ENCODE data around the gene KCNE4. TPM values are rescaled to one million over a fixed set of nuclear protein-coding genes. Genes with fewer than 3 reads are reported as not detected.

Gene KCNE4
- total RNA-seq (not detected), total RNA-seq (0 to 0.17 (median 0) reads per million in 172 experiments)
- polyA plus RNA-seq (2013, experiment 1 of 2): not detected
- 0.16 TPM for polyA plus RNA-seq (2013, experiment 2 of 2)

- H3K36me3 ChIP-seq (ENCODE audit: insufficient read depth, low read length): no peaks in the 10 kb centered on the region
- H3K27ac ChIP-seq (ENCODE audit: low read depth in 1 of 2, low read length in 2 of 2): no peak within 1 kb of the TSS
- TF ChIP-seq CTCF (IDR thresholded peaks at IDR 0.05): no peak
- H3K27me3 ChIP-seq (ENCODE audit: control insufficient read depth in 1 of 2, insufficient read depth in 2 of 2, low read length in 2 of 2): peaks cover 0 to 3% of the 10 kb centered on the region in 2 experiments
- ATAC-seq (ENCODE audit: poor library complexity): no peak
- ChIA-PET CTCF (no interaction called here), POLR2A (no interaction called here)
- no peaks in the 10 kb centered on the region for H3K4me1 Mint-ChIP-seq (ENCODE audit: low read depth)
- H3K9me3 Mint-ChIP-seq: no peaks in the 10 kb centered on the region
- H3K4me3 Mint-ChIP-seq: no peak within 1 kb of the TSS
- no peaks in the 10 kb centered on the region for H3K36me3 Mint-ChIP-seq (ENCODE audit: low read depth)
- H3K4me1 ChIP-seq (ENCODE audit: insufficient read depth, low read length): no peaks in the 10 kb centered on the region
- no peak for DNase-seq
- no peak within 1 kb of the TSS for H3K27ac Mint-ChIP-seq
- no peak within 1 kb of the TSS for H3K4me3 ChIP-seq (ENCODE audit: low read length)
- H3K9me3 ChIP-seq (ENCODE audit: control insufficient read depth in 1 of 2, insufficient read depth in 1 of 2, low read length in 2 of 2): peaks cover 0 to 6% of the 10 kb centered on the region in 2 experiments
- peaks cover 21% of the 10 kb centered on the region for H3K27me3 Mint-ChIP-seq
- intact Hi-C loops (cut with DNase I, micrococcal nuclease): no loop called here
Measured at GRCh38 chr2:223051693-223052289, at the start of gene KCNE4. TSS of gene KCNE4 (plus strand) at chr2:223052190. CDS start at chr2:223052831, 641 bp downstream.

- POLR2A ChIA-PET: no interaction called here
Measured at GRCh38 chr2:223003191-223003590, 48.8 kb upstream of the KCNE4 start.

GRCh38 chr2:223005496-223005895 lies 46.5 kb upstream of the KCNE4 start:
- peaks cover 0 to 5% of the 10 kb centered on the region in 2 experiments for H3K27me3 ChIP-seq (ENCODE audit: control insufficient read depth in 1 of 2, insufficient read depth in 2 of 2, low read length in 2 of 2)
- CTCF ChIA-PET: no interaction called here
- TF ChIP-seq CTCF (IDR thresholded peaks at IDR 0.05): no peak
- no peaks in the 10 kb centered on the region for H3K9me3 ChIP-seq (ENCODE audit: control insufficient read depth in 1 of 2, insufficient read depth in 1 of 2, low read length in 2 of 2)
- POLR2A ChIA-PET: no interaction called here
- intact Hi-C loops (cut with DNase I, micrococcal nuclease): no loop called here
- Mint-ChIP-seq H3K4me1 (ENCODE audit: low read depth) (no peaks in the 10 kb centered on the region), H3K9me3 (no peaks in the 10 kb centered on the region), H3K27me3 (peaks cover 30% of the 10 kb centered on the region), H3K4me3 (no peak overlapping the region), H3K27ac (no peak overlapping the region), H3K36me3 (ENCODE audit: low read depth) (no peaks in the 10 kb centered on the region)
- ATAC-seq (ENCODE audit: poor library complexity) (no peak), DNase-seq (no peak)
- H3K27ac ChIP-seq (ENCODE audit: low read depth in 1 of 2, low read length in 2 of 2): no peak overlapping the region
- H3K4me1 ChIP-seq (ENCODE audit: insufficient read depth, low read length): no peaks in the 10 kb centered on the region
- H3K36me3 ChIP-seq (ENCODE audit: insufficient read depth, low read length): no peaks in the 10 kb centered on the region
- H3K4me3 ChIP-seq (ENCODE audit: low read length): no peak overlapping the region

More at GRCh38 chr2:223003191-223003590, 48.8 kb upstream of the KCNE4 start:
- Mint-ChIP-seq H3K9me3 (no peaks in the 10 kb centered on the region), H3K27me3 (peaks cover 34% of the 10 kb centered on the region), H3K36me3 (ENCODE audit: low read depth) (no peaks in the 10 kb centered on the region), H3K4me3 (no peak overlapping the region), H3K27ac (no peak overlapping the region), H3K4me1 (ENCODE audit: low read depth) (no peaks in the 10 kb centered on the region)
- H3K4me3 ChIP-seq (ENCODE audit: low read length): no peak overlapping the region
- DNase-seq (no peak), ATAC-seq (ENCODE audit: poor library complexity) (no peak)
- peaks cover 5 to 7% of the 10 kb centered on the region in 2 experiments for H3K27me3 ChIP-seq (ENCODE audit: control insufficient read depth in 1 of 2, insufficient read depth in 2 of 2, low read length in 2 of 2)
- no peaks in the 10 kb centered on the region for H3K4me1 ChIP-seq (ENCODE audit: insufficient read depth, low read length)
- intact Hi-C loops (cut with DNase I, micrococcal nuclease): no loop called here
- CTCF ChIA-PET: no interaction called here
- no peak for TF ChIP-seq CTCF (IDR thresholded peaks at IDR 0.05)
- H3K36me3 ChIP-seq (ENCODE audit: insufficient read depth, low read length): no peaks in the 10 kb centered on the region
- no peak overlapping the region for H3K27ac ChIP-seq (ENCODE audit: low read depth in 1 of 2, low read length in 2 of 2)
- H3K9me3 ChIP-seq (ENCODE audit: control insufficient read depth in 1 of 2, insufficient read depth in 1 of 2, low read length in 2 of 2): no peaks in the 10 kb centered on the region
